HUES64 (cell line): ENCODE measurements around the gene PLA2G4B.

Experiments used
- H3K27ac ChIP-seq: 2 replicates; pipeline ENCODE4 v1.7.0; 2013; ENCODE audit warnings: low read depth, low read length, inconsistent platforms
- H3K27me3 ChIP-seq: 2 replicates; pipeline ENCODE4 v1.6.1; 2013; ENCODE audit warnings: mild to moderate bottlenecking, low read length; ENCODE audit not compliant: insufficient read depth
- H3K36me3 ChIP-seq: 2 replicates; pipeline ENCODE4 v1.6.1; 2013; ENCODE audit warnings: mild to moderate bottlenecking, low read length; ENCODE audit not compliant: insufficient read depth
- H3K4me1 ChIP-seq: 2 replicates; pipeline ENCODE4 v1.6.1; 2013; ENCODE audit warnings: mild to moderate bottlenecking, low read length, moderate library complexity; ENCODE audit not compliant: insufficient read depth
- H3K4me3 ChIP-seq: 2 replicates; pipeline ENCODE4 v1.5.1; 2013; ENCODE audit warnings: mild to moderate bottlenecking, low read length, moderate library complexity
- H3K9ac ChIP-seq: 2 replicates; pipeline ENCODE4 v1.6.1; 2013; ENCODE audit warnings: mild to moderate bottlenecking, low read depth, low read length
- H3K9me3 ChIP-seq: 2 replicates; pipeline ENCODE4 v1.6.1; 2013; ENCODE audit warnings: low read depth, low read length; ENCODE audit not compliant: insufficient read depth
- WGBS: fragments of 150-250, 120-280 bp; methylation state at CpG from one replicate; pipeline ENCODE4 v1.1.7; 2013; ENCODE audit warnings: missing lambda C conversion rate; 5-methylcytosine and 5-hydroxymethylcytosine counted together

PLA2G4B gene

DNA sequence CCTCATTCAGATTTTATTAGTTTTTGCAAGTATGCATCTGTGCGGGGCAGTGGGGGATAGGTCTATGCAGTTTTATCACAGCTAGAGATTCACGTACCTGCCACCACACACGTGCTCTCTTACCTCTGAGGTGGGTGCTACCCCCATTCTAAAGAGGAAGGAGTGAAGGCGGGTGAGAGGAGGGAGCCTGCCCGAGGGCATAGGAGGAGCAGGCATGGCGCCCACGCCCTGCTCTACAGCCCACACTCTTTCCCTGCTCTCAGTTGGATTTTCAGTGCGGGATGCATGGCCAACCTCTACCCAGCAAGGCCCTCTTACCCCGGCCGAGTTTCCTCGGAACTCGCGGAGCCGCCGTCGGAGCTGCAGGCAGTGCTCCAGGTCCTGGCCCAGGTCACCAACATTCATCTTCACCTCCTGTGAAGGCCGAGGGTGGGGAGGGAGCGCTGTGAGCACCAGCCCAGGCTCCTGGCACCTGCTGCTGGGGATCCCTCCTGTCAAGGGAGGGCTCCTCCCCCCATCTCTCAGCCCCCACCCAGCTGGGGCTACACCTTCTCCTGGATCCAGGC lies 26.9 kb downstream of the PLA2G4B start:
- H3K4me3 ChIP-seq, result no peak overlapping the region
- no peak overlapping the region for H3K9ac ChIP-seq
- H3K4me1 ChIP-seq, result no peaks in the 10 kb centered on the region
- WGBS, result 94% methylated on average over 18 of the region's 18 CpGs
- H3K9me3 ChIP-seq, result no peaks in the 10 kb centered on the region
- no peak overlapping the region for H3K27ac ChIP-seq
- H3K27me3 ChIP-seq, result no peaks in the 10 kb centered on the region
- H3K36me3 ChIP-seq, result no peaks in the 10 kb centered on the region

DNA sequence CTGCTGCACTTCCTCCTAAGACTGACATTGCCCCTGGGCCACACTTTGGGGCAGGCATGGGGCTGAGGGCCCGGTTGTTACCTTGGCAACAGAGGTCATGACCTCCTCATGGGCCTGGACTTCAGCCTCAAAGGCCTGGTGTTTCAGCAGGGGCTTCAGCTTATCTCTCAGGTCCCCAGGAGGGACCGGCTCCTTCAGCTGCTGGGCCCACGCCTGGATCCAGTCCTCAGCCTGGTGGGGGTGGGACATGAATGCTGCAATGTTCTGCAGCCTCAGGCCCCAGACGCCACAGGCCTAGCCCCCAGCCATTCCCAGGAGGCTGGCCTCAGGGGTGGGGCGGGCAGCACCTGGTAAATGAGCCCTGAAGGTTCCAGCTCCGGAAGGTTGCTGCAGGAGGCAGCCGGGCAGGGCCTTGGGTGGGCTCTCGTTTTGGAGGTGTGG lies 27.6 kb downstream of the PLA2G4B start:
- Histone ChIP-seq H3K4me3 (no peak overlapping the region), H3K27me3 (no peaks in the 10 kb centered on the region), H3K4me1 (no peaks in the 10 kb centered on the region), H3K36me3 (no peaks in the 10 kb centered on the region), H3K27ac (no peak overlapping the region), H3K9ac (no peak overlapping the region), H3K9me3 (no peaks in the 10 kb centered on the region)
- 76% methylated on average over 8 of the region's 8 CpGs for WGBS

DNA sequence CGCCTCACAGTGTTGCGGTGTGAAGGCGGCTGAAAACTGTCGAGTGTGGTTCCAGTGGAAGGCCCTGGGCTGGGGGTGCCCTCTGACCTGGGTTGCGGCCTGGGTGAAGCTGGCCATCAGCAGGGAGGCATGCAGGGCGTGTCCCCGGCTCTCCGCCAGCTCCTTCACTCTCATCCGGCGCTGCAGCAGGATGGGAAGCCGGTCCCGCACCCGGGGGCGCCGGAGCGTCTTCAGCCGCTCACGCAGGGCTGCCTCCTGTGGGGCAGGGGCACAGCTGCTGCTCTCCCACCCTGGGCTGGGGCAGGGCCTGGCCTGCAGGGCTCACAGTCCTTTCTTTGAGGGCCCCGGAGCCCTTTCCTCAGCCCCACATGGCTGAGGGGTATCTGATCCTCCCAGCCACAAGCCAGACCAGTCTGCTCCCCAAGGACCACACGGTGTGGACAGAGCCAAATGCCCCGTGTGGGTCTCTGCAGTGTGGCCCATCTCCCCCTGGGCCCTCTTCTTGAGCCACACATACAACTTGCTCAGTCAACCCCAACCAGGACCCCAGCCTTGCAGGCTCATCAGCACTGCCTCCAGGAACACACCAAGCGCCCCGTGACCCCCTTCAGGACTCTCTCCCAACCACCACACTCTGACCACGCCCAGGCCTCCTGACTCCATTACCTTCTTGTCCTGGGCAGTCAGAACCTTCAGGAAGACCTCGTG lies 28.4 kb downstream of the PLA2G4B start:
- H3K36me3 ChIP-seq, result no peaks in the 10 kb centered on the region
- 90% methylated on average over 25 of the region's 25 CpGs for WGBS
- no peak overlapping the region for H3K27ac ChIP-seq
- no peaks in the 10 kb centered on the region for H3K27me3 ChIP-seq
- H3K4me1 ChIP-seq, result no peaks in the 10 kb centered on the region
- H3K9me3 ChIP-seq, result no peaks in the 10 kb centered on the region
- no peak overlapping the region for H3K4me3 ChIP-seq
- H3K9ac ChIP-seq, result no peak overlapping the region

DNA sequence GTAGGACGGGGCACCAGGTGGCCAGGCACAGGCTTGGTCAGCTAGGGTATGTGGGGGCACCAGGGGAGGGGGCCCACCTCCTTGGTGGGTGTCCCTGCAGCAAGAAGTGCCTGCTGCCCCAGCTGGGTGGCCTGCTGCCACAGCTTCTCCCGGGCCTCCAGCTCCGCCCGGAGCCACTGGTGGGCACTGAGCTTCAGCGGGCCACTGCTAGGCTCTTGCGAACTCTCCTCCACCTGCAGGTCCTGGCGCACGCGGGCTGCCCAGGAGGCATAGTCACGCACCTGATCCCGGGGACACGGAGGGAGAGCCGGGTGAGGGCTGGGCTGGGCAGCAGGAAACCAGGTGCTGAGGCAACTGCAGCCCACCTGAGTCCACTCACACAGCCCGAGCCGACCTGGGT lies 29.7 kb downstream of the PLA2G4B start:
- Histone ChIP-seq H3K4me3 (no peak overlapping the region), H3K36me3 (no peaks in the 10 kb centered on the region), H3K9ac (no peak overlapping the region), H3K27ac (no peak overlapping the region), H3K4me1 (no peaks in the 10 kb centered on the region), H3K27me3 (no peaks in the 10 kb centered on the region), H3K9me3 (no peaks in the 10 kb centered on the region)
- 96% methylated on average over 15 of the region's 15 CpGs for WGBS

DNA sequence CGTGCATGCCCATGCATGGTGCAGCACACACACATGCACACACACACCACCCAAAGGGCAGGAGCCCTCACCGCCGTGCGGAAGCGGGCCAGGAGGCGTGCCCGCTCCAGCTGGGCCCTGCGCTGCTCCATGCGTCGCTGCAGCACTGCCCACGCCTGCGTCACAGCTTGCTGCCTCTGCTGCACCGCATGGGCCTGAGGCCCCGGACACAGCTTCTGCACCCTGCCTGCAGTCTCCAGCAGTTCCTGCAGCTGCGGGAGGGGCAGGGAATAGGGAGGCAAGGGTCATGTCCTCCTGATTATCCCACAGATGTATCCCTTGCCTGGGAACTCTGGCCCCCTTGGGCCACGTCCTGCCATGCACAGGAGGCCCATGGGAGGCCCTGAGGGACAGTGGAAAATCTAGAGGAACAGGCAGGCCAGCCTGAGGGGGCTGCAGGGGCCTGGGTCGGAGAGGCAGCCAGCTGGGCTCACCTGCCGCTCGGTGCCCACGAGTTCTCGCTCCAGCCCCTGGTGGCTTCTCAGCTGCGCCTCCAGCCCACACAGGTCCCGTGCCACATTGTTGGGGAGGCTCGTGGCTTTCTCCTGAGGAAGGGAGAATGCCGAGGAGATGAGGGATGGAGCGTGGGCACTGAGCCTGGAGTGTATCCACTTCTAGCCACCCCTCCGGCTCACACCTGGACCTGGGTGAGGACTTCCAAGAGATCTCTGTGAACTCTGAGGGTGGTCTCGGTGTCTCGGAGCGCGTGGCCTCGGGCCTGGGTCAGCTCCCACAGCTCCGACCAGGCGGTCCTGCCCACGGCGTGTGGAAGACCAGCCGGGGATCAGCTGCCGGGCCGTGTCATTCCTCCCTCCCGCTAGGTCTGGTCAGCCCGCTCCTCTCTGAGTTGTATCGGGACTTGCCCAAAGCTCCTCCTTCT lies 31.4 kb downstream of the PLA2G4B start:
- Histone ChIP-seq H3K9me3 (no peaks in the 10 kb centered on the region), H3K27ac (no peak overlapping the region), H3K4me3 (no peak overlapping the region), H3K27me3 (no peaks in the 10 kb centered on the region), H3K4me1 (no peaks in the 10 kb centered on the region), H3K9ac (0 out of 2 replicates have a peak overlapping the region, but pooled peaks have one; percentile 9), H3K36me3 (no peaks in the 10 kb centered on the region)
- WGBS, result 92% methylated on average over 42 of the region's 42 CpGs

DNA sequence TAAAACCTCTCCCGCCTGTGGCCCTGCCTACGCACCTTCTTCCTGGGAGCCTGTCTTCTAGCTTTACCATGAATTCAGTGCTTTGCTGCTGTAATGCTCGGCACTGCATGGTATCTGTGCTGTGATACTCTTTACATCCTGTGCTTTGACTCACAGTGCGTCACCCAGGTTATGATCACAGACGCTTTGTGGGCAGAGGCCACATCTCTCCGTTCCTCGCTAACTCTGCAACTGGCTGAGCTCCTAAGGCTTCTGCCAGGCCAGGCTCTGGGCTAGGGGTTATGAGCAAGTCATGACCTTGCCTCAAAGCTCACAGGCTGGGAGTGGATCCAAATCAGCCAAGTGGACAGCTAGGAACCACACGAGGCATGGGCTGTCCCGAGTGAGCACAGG lies 32.0 kb downstream of the PLA2G4B start:
- no peak overlapping the region for H3K4me3 ChIP-seq
- H3K9ac ChIP-seq, result 0 out of 2 replicates have a peak overlapping the region, but pooled peaks have one; percentile 9
- H3K27me3 ChIP-seq, result no peaks in the 10 kb centered on the region
- no peak overlapping the region for H3K27ac ChIP-seq
- no peaks in the 10 kb centered on the region for H3K36me3 ChIP-seq
- no peaks in the 10 kb centered on the region for H3K9me3 ChIP-seq
- no peaks in the 10 kb centered on the region for H3K4me1 ChIP-seq
- 86% methylated on average over 9 of the region's 9 CpGs for WGBS

DNA sequence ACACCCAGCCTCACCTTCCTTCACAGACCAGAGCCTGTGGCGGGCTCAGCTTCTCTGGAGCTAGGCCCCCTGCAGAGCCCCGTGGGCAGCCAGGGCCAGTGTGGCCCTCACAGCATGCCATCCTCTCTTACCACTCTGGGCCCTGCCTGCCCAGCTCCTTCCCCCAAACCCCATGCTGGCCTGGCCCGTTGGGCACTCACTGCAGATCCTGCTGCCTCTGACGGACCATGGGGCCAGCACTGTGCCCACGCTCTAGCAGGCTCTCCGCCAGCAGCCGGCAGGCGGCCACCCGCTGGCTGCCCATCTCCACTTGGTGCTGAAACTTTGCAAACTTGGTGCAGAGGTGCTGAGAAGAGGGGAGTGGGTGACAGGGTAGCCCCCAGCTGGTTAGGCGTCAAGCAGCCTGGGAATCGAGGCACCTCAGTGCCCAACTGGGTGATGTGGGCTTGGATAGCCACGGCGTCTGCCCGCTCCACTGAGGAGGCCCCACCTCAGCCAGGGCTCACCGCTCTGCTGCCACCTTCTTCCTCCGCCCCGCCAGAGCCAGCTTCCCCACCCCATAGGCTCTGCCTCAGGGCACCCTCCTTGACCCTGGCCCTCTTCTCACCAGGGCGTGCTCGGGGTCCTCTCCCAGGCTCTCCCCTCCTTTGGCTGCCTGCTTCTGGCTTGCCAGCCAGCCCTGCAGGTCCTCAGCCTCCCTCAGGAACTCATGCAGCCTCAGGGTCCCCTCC lies 32.7 kb downstream of the PLA2G4B start:
- WGBS, result 93% methylated on average over 19 of the region's 19 CpGs

DNA sequence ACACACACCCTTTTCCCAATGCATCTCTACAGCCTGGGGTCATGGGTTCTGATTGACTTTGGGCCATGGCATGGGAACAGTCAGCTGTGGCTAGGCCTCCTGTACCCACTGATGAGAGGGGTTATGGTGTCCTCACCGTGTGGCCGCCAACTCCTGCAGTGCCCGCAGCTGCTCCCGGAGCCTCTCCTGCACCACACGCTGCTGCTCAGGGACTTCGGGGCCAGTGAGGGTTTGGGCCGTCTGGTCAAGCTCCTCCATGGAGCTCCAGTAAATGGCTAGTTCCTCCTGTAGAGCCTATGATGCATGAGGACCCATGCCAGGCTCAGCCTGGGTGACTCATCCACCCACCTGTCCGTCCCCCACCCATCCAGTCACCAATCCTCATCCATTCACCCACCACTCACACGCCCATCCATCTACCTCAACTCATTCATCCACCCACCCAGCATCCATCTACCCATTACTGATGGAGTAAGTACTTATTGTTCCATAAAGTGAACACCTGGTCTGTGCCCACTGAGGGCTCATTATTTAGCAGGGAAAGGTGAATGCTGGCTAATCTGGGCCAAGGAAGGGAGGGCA lies 33.6 kb downstream of the PLA2G4B start:
- Histone ChIP-seq H3K4me3 (no peak overlapping the region), H3K9ac (no peak overlapping the region; the same call in 1 of the 2 replicates), H3K4me1 (no peaks in the 10 kb centered on the region), H3K9me3 (no peaks in the 10 kb centered on the region), H3K36me3 (no peaks in the 10 kb centered on the region), H3K27ac (no peak overlapping the region), H3K27me3 (no peaks in the 10 kb centered on the region)
- WGBS, result 91% methylated on average over 9 of the region's 9 CpGs

More for the DNA sequence above, 32.7 kb downstream of the PLA2G4B start:
- Histone ChIP-seq H3K27me3 (no peaks in the 10 kb centered on the region), H3K36me3 (no peaks in the 10 kb centered on the region), H3K4me1 (no peaks in the 10 kb centered on the region), H3K9me3 (no peaks in the 10 kb centered on the region), H3K4me3 (no peak overlapping the region), H3K27ac (no peak overlapping the region), H3K9ac (no peak overlapping the region)

DNA sequence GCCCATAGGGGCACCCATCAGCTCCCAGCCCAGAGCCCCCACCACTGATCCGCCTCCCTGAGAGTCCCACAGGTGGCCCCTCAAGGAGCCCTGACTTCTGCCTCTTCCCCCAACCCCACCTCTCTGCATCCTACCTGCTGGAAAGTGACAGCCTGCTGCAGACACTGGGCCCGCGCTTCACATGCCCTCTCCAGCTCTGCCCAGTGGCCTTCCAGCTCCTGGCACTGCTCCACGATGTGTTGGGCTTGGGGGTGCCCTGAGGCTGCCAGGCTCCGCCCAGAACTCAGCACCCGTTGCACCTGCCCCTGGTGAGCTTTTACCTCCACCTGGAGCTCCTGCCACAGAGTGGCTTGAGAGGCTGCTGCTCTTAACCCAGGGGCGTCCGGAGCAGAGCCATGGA lies 35.1 kb downstream of the PLA2G4B start:
- H3K4me3 ChIP-seq, result no peak overlapping the region
- 95% methylated on average over 8 of the region's 8 CpGs for WGBS
- H3K27ac ChIP-seq, result no peak overlapping the region
- H3K36me3 ChIP-seq, result no peaks in the 10 kb centered on the region
- H3K9ac ChIP-seq, result no peak overlapping the region
- H3K27me3 ChIP-seq, result no peaks in the 10 kb centered on the region
- H3K9me3 ChIP-seq, result no peaks in the 10 kb centered on the region
- no peaks in the 10 kb centered on the region for H3K4me1 ChIP-seq

DNA sequence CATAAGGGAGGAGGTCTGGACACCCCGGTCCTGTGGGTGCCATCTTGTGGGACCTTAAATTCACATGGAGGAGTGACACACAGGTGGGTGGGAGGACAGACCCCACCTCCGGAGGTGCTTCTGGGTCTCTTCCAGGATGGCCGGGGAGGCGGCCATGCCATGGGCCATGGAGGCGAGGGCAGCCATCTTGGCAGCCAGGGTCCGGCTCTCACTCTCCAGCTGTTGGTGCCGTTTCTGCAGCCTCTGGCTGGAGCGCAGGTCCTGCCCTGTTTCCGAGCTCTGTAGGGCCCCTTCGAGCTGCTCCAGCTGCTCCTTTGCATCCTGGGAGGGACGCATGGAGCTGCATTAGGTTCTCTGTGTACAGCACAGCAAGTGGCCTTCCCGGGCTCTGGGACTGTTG lies 36.1 kb downstream of the PLA2G4B start:
- Histone ChIP-seq H3K9me3 (no peaks in the 10 kb centered on the region), H3K4me3 (no peak overlapping the region), H3K27ac (no peak overlapping the region), H3K27me3 (no peaks in the 10 kb centered on the region; the same call in 1 of the 2 replicates), H3K4me1 (no peaks in the 10 kb centered on the region), H3K9ac (no peak overlapping the region), H3K36me3 (no peaks in the 10 kb centered on the region)
- 95% methylated on average over 12 of the region's 12 CpGs for WGBS
